H9 (cell line): ENCODE results near the gene APAF1. TPM values are rescaled to one million over a fixed set of nuclear protein-coding genes. Genes with fewer than 3 reads are reported as not detected.

Source experiments
- DNase-seq: peaks from one replicate; pipeline ENCODE4 v3.0.0-alpha.2; 2017
- H2AFZ ChIP-seq: one replicate; pipeline ENCODE4 v1.6.1; 2013; ENCODE audit warnings: mild to moderate bottlenecking, low read length, control low read depth, moderate library complexity
- H2AK5ac ChIP-seq: 2 replicates; pipeline ENCODE4 v1.6.1; 2013; ENCODE audit warnings: low read length, control low read depth, mixed read lengths; ENCODE audit not compliant: insufficient read length
- H2BK120ac ChIP-seq: one replicate; pipeline ENCODE4 v1.6.1; 2013; ENCODE audit warnings: low read depth, mild to moderate bottlenecking, low read length, control low read depth, inconsistent platforms; ENCODE audit not compliant: poor library complexity, severe bottlenecking
- H2BK12ac ChIP-seq: 2 replicates; pipeline ENCODE4 v1.6.1; 2013; ENCODE audit warnings: low read length, control low read depth, mixed read lengths, low read depth; ENCODE audit not compliant: insufficient read length
- H2BK15ac ChIP-seq: 2 replicates; pipeline ENCODE4 v1.6.1; 2013; ENCODE audit warnings: low read depth, low read length, control low read depth
- H2BK20ac ChIP-seq: one replicate; pipeline ENCODE4 v1.6.1; 2013; ENCODE audit warnings: low read depth, mild to moderate bottlenecking, low read length, control low read depth, inconsistent platforms; ENCODE audit not compliant: poor library complexity, severe bottlenecking
- H2BK5ac ChIP-seq: 2 replicates; pipeline ENCODE4 v1.6.1; 2013; ENCODE audit warnings: low read length, control low read depth, mixed read lengths; ENCODE audit not compliant: insufficient read length
- H3K14ac ChIP-seq: 2 replicates; pipeline ENCODE4 v1.6.1; 2013; ENCODE audit warnings: low read length, control low read depth; ENCODE audit not compliant: insufficient read depth
- H3K18ac ChIP-seq: 2 replicates; pipeline ENCODE4 v1.6.1; 2013; ENCODE audit warnings: low read depth, mild to moderate bottlenecking, mixed read lengths, low read length, control low read depth; ENCODE audit not compliant: insufficient read length
- H3K23ac ChIP-seq: 2 replicates; pipeline ENCODE4 v1.6.1; 2013; ENCODE audit warnings: low read length, control low read depth, mixed read lengths, low read depth; ENCODE audit not compliant: insufficient read length
- H3K23me2 ChIP-seq: 2 replicates; pipeline ENCODE4 v1.6.1; 2013; ENCODE audit warnings: low read depth, mild to moderate bottlenecking, mixed read lengths, low read length, control low read depth; ENCODE audit not compliant: insufficient read length, poor library complexity, severe bottlenecking
- H3K27ac ChIP-seq: 2 replicates; pipeline ENCODE4 v1.5.1; 2013; ENCODE audit warnings: low read length, control low read depth, mixed read lengths, low read depth; ENCODE audit not compliant: insufficient read length
- H3K27me3 ChIP-seq: 2 replicates; pipeline ENCODE4 v1.6.1; 2013; ENCODE audit warnings: low read length, control low read depth, inconsistent platforms; ENCODE audit not compliant: insufficient read depth
- H3K4ac ChIP-seq: 2 replicates; pipeline ENCODE4 v1.6.1; 2013; ENCODE audit warnings: low read depth, mild to moderate bottlenecking, control low read depth, inconsistent platforms, low read length, moderate library complexity
- H3K4me1 ChIP-seq: 2 replicates; pipeline ENCODE4 v1.6.1; 2013; ENCODE audit warnings: low read length, control low read depth, inconsistent platforms; ENCODE audit not compliant: insufficient read depth
- H3K4me2 ChIP-seq: 2 replicates; pipeline ENCODE4 v1.6.1; 2013; ENCODE audit warnings: low read length, control low read depth, mixed read lengths; ENCODE audit not compliant: insufficient read length, insufficient read depth
- H3K56ac ChIP-seq: 2 replicates; pipeline ENCODE4 v1.6.1; 2013; ENCODE audit warnings: low read depth, mild to moderate bottlenecking, mixed read lengths, low read length, control low read depth; ENCODE audit not compliant: insufficient read length
- H3K79me1 ChIP-seq: 2 replicates; pipeline ENCODE4 v1.6.1; 2013; ENCODE audit warnings: low read depth, mild to moderate bottlenecking, moderate library complexity, low read length, control low read depth, inconsistent platforms; ENCODE audit not compliant: insufficient read depth, poor library complexity, severe bottlenecking
- H3K79me2 ChIP-seq: 2 replicates; pipeline ENCODE4 v1.6.1; 2013; ENCODE audit warnings: low read length, control low read depth, inconsistent platforms; ENCODE audit not compliant: insufficient read depth
- H3K9ac ChIP-seq: 2 replicates; pipeline ENCODE4 v1.6.1; 2013; ENCODE audit warnings: low read length, control low read depth, mixed read lengths; ENCODE audit not compliant: insufficient read length; ENCODE audit errors: extremely low read depth
- H3K9me3 ChIP-seq: one replicate; pipeline ENCODE4 v1.6.1; 2013; ENCODE audit warnings: low read depth, low read length, inconsistent platforms; ENCODE audit not compliant: control insufficient read depth
- H3T11ph ChIP-seq: one replicate; pipeline ENCODE4 v1.6.1; 2013; ENCODE audit warnings: mild to moderate bottlenecking, low read length, control low read depth, inconsistent platforms
- H4K20me1 ChIP-seq: one replicate; pipeline ENCODE4 v1.6.1; 2013; ENCODE audit not compliant: control insufficient read depth, insufficient read length, insufficient read depth
- H4K5ac ChIP-seq: 2 replicates; pipeline ENCODE4 v1.6.1; 2013; ENCODE audit warnings: low read depth, mild to moderate bottlenecking, mixed read lengths, low read length, control low read depth; ENCODE audit not compliant: insufficient read length
- H4K8ac ChIP-seq: replicated peaks from 2 replicates; pipeline ENCODE4 v1.6.1; 2013; ENCODE audit warnings: low read length, control low read depth, mixed read lengths, low read depth; ENCODE audit not compliant: insufficient read length
- H4K91ac ChIP-seq: 2 replicates; pipeline ENCODE4 v1.6.1; 2013; ENCODE audit warnings: low read depth, mild to moderate bottlenecking, moderate library complexity, mixed read lengths, low read length, control low read depth; ENCODE audit not compliant: insufficient read length
- H3K27ac Mint-ChIP-seq, 3 experiments: 2 replicates in 2 of 3; 3 replicates in 1 of 3; pipeline ENCODE4 v1.8.0; 2020 to 2021; ENCODE audit warnings: mixed read lengths in 3 of 3, mild to moderate bottlenecking in 1 of 3, moderate library complexity in 1 of 3
- H3K27me3 Mint-ChIP-seq: 2 replicates; pipeline ENCODE4 v1.8.0; 2021; ENCODE audit warnings: low read depth, mild to moderate bottlenecking, moderate library complexity, mixed read lengths
- H3K36me3 Mint-ChIP-seq, 3 experiments: 2 replicates in 2 of 3; 3 replicates in 1 of 3; pipeline ENCODE4 v1.8.0; 2020 to 2021; ENCODE audit warnings: low read depth in 3 of 3, mixed read lengths in 3 of 3; ENCODE audit not compliant: insufficient read depth in 1 of 3
- H3K4me1 Mint-ChIP-seq, 2 experiments: 2 replicates each; pipeline ENCODE4 v1.8.0; 2020; ENCODE audit warnings: mixed read lengths in 2 of 2
- H3K4me3 Mint-ChIP-seq, 2 experiments: 2 replicates in 1 of 2; 3 replicates in 1 of 2; pipeline ENCODE4 v1.8.0; 2020 to 2021; ENCODE audit warnings: mild to moderate bottlenecking in 2 of 2, mixed read lengths in 2 of 2, moderate library complexity in 1 of 2
- H3K9me3 Mint-ChIP-seq, 2 experiments: 2 replicates in 1 of 2; 3 replicates in 1 of 2; pipeline ENCODE4 v1.8.0; 2020; ENCODE audit warnings: mild to moderate bottlenecking in 2 of 2, mixed read lengths in 2 of 2, moderate library complexity in 1 of 2
- CTCF ChIP-seq: fragments of 200-600 bp; sonication (generic); conservative IDR thresholded peaks from 3 replicates; pipeline ENCODE4 v1.8.0; 2021; ENCODE audit warnings: antibody characterized with exemption, mild to moderate bottlenecking
- WGBS: extraction: QIAGEN DNeasy Blood & Tissue Kit; methylation state at CpG from one replicate; pipeline ENCODE4 v1.1.7; 2013; ENCODE audit warnings: missing lambda C conversion rate, low lambda C conversion rate, mixed read lengths; ENCODE audit not compliant: insufficient read length; ENCODE audit errors: extremely low coverage; 5-methylcytosine and 5-hydroxymethylcytosine counted together
- total RNA-seq: library from RNA; stranded (reverse); gene quantifications from 2 replicates; pipeline ENCODE4 v1.2.1, GENCODE V29; 2021

Gene APAF1
- total RNA-seq, 1 experiment from 2014 or later: 16.5 TPM

- Histone ChIP-seq H3K56ac (no peak overlapping the region), H3T11ph (no peak overlapping the region), H2BK15ac (no peak overlapping the region), H3K27ac (no peak overlapping the region), H2BK5ac (no peak overlapping the region), H3K23me2 (no peaks in the 10 kb centered on the region), H4K91ac (no peak overlapping the region), H3K79me2 (no peaks in the 10 kb centered on the region), H2BK120ac (no peak overlapping the region), H2BK20ac (no peak overlapping the region), H2BK12ac (no peak overlapping the region), H4K5ac (no peak overlapping the region), H3K18ac (no peak overlapping the region), H4K8ac (no peak overlapping the region), H3K23ac (no peak overlapping the region), H2AFZ (no peak overlapping the region), H3K9ac (no peak overlapping the region), H3K4ac (no peak overlapping the region), H3K79me1 (no peaks in the 10 kb centered on the region), H3K9me3 (no peaks in the 10 kb centered on the region), H3K14ac (no peak overlapping the region), H3K4me1 (no peaks in the 10 kb centered on the region), H3K27me3 (no peaks in the 10 kb centered on the region), H3K4me2 (no peak overlapping the region), H4K20me1 (no peaks in the 10 kb centered on the region), H2AK5ac (no peak overlapping the region)
- H3K4me3 Mint-ChIP-seq: no peak overlapping the region
- H3K4me1 Mint-ChIP-seq: no peaks in the 10 kb centered on the region
- no peaks in the 10 kb centered on the region for H3K27me3 Mint-ChIP-seq
- peaks cover 5 to 30% (median 20%) of the 10 kb centered on the region in 3 experiments; a peak in 6 of 7 replicates for H3K36me3 Mint-ChIP-seq
- DNase-seq: no peak
- no CpG with 5 or more reads among the region's 7 CpGs for WGBS
- TF ChIP-seq CTCF: no peak
- no peak overlapping the region for H3K27ac Mint-ChIP-seq
- H3K9me3 Mint-ChIP-seq: no peaks in the 10 kb centered on the region
Measured at GRCh38 chr12:98671459-98671858, 26.4 kb downstream of the APAF1 start.
